PC-3 (cell line): ENCODE measurements around the gene RAB3B. TPM values are rescaled to one million over a fixed set of nuclear protein-coding genes. Genes with fewer than 3 reads are reported as not detected.
A peak's percentile ranks its signal among the peaks of the same experiment; 100 is the strongest.

ENCODE experiments used
- ATAC-seq: fragments of 200-7000 bp; cut with Tn5 transposase; 2 replicates; pipeline ENCODE4 v1.9.1; 2020; ENCODE audit warnings: mild to moderate bottlenecking, moderate library complexity
- BruUV-seq: library from RNA; stranded (reverse); fragments of 400-500 nt; replicated peaks from 2 replicates; lab custom pipeline; 2021; lab: Mats Ljungman, UMichigan
- CTCF ChIA-PET: fragments of 300-600 bp; sonication (Branson Sonifier 250); formaldehyde crosslinking; loops from one replicate; lab custom pipeline; 2022; ENCODE audit warnings: antibody characterized with exemption; lab: Charles Lee
- POLR2A ChIA-PET: fragments of 300-600 bp; sonication (Branson Sonifier 250); formaldehyde crosslinking; loops from one replicate; lab custom pipeline; 2022; ENCODE audit warnings: antibody characterized with exemption; ENCODE audit not compliant: unreplicated experiment; lab: Charles Lee
- DNase-seq: peaks from one replicate; pipeline ENCODE4 v3.0.0-alpha.2; 2015
- H2AFZ ChIP-seq: fragments of 300-600 bp; sonication (generic); 2 replicates; pipeline ENCODE4 v1.6.0; 2016; ENCODE audit warnings: antibody characterized with exemption, low read length
- H3F3A ChIP-seq: fragments of 300-600 bp; sonication (generic); one replicate; pipeline ENCODE4 v1.6.0; 2017; ENCODE audit warnings: antibody characterized with exemption, low read length, control low read depth, mild to moderate bottlenecking; ENCODE audit not compliant: unreplicated experiment
- H3K27ac ChIP-seq: fragments of 300-600 bp; sonication (generic); 2 replicates; pipeline ENCODE4 v1.5.1; 2016; ENCODE audit warnings: mild to moderate bottlenecking, low read length
- H3K27me3 ChIP-seq: fragments of 300-600 bp; sonication (generic); 2 replicates; pipeline ENCODE4 v1.6.1; 2016; ENCODE audit warnings: low read length, mixed read lengths
- H3K36me3 ChIP-seq: fragments of 300-600 bp; sonication (generic); 2 replicates; pipeline ENCODE4 v1.6.1; 2016; ENCODE audit warnings: low read depth, mixed run types, low read length, mixed read lengths
- H3K4me1 ChIP-seq: fragments of 300-600 bp; sonication (generic); 2 replicates; pipeline ENCODE4 v1.5.1; 2016; ENCODE audit warnings: low read length; ENCODE audit not compliant: insufficient read depth
- H3K4me2 ChIP-seq: fragments of 300-600 bp; sonication (generic); 2 replicates; pipeline ENCODE4 v1.6.0; 2016; ENCODE audit warnings: low read length
- H3K4me3 ChIP-seq: fragments of 300-600 bp; sonication (generic); 2 replicates; pipeline ENCODE4 v1.5.1; 2016; ENCODE audit warnings: mild to moderate bottlenecking, low read length, mixed read lengths
- H3K79me2 ChIP-seq: fragments of 300-600 bp; sonication (generic); 2 replicates; pipeline ENCODE4 v1.6.1; 2017; ENCODE audit warnings: low read length, mixed read lengths
- H3K9ac ChIP-seq: fragments of 300-600 bp; sonication (generic); 2 replicates; pipeline ENCODE4 v1.6.0; 2016; ENCODE audit warnings: mild to moderate bottlenecking, low read length
- H3K9me2 ChIP-seq: fragments of 300-600 bp; sonication (generic); replicated peaks from 2 replicates; pipeline ENCODE4 v1.6.1; 2016; ENCODE audit warnings: mixed run types, low read length, mixed read lengths
- H3K9me3 ChIP-seq: fragments of 300-600 bp; sonication (generic); 2 replicates; pipeline ENCODE4 v1.6.1; 2016; ENCODE audit warnings: low read length, mixed read lengths
- H4K20me1 ChIP-seq: fragments of 300-600 bp; sonication (generic); 2 replicates; pipeline ENCODE4 v1.6.1; 2016; ENCODE audit warnings: low read length, mixed read lengths
- EZH2 ChIP-seq: fragments of 300-600 bp; sonication (generic); IDR thresholded peaks from one replicate; pipeline ENCODE4 v1.6.1; 2017; ENCODE audit warnings: antibody characterized with exemption, mild to moderate bottlenecking, low read length; ENCODE audit not compliant: unreplicated experiment
- EZH2phosphoT487 ChIP-seq: fragments of 300-600 bp; sonication (generic); IDR thresholded peaks from 2 replicates; pipeline ENCODE4 v1.6.1; 2018; ENCODE audit warnings: mild to moderate bottlenecking, antibody characterized with exemption, low read length, borderline replicate concordance
- intact Hi-C: fragments of 100-400 bp; cut with micrococcal nuclease; formaldehyde crosslinking; loops from 2 replicates; pipeline ENCODE4 v1.9.0; 2023
- total RNA-seq: library from RNA; depleted of rRNA; stranded (reverse); fragments of >200 nt; gene quantifications from 2 replicates; pipeline ENCODE4 v1.2.3, GENCODE V29; 2014
- TF ChIP-seq, protein P1 (sequence below): fragments of 300-600 bp; sonication (generic); conservative IDR thresholded peaks from 2 replicates; pipeline ENCODE4 v1.5.1; 2017; ENCODE audit warnings: antibody characterized with exemption, low read depth, mild to moderate bottlenecking, low read length

Gene RAB3B
- total RNA-seq, 1 experiment from 2014 or later: 4.5 TPM

GRCh38 chr1:52003877-52004276 is 13.4 kb upstream of the RAB3B start:
- H4K20me1 ChIP-seq: no peaks in the 10 kb centered on the region
- no peak for ATAC-seq
- intact Hi-C loops: loop anchor here (5.0 to 10.0 kb wide), 2 partner anchors 47 to 189 kb away; no protein-coding TSS in a partner anchor
- no peak overlapping the region for H3K4me3 ChIP-seq
- no peaks in the 10 kb centered on the region for H3K9me2 ChIP-seq
- H3K9ac ChIP-seq: no peak overlapping the region
- no peaks in the 10 kb centered on the region for H3F3A ChIP-seq
- H3K36me3 ChIP-seq: no peaks in the 10 kb centered on the region
- BruUV-seq: no TSS peak
- no peak overlapping the region for H2AFZ ChIP-seq
- no peaks in the 10 kb centered on the region for H3K27me3 ChIP-seq
- H3K27ac ChIP-seq: no peak overlapping the region
- no peaks in the 10 kb centered on the region for H3K4me1 ChIP-seq
- ChIA-PET POLR2A (no interaction called here), CTCF (no interaction called here)
- H3K79me2 ChIP-seq: no peaks in the 10 kb centered on the region
- H3K4me2 ChIP-seq: no peak overlapping the region
- DNase-seq: no peak
- TF ChIP-seq, protein P1, sequence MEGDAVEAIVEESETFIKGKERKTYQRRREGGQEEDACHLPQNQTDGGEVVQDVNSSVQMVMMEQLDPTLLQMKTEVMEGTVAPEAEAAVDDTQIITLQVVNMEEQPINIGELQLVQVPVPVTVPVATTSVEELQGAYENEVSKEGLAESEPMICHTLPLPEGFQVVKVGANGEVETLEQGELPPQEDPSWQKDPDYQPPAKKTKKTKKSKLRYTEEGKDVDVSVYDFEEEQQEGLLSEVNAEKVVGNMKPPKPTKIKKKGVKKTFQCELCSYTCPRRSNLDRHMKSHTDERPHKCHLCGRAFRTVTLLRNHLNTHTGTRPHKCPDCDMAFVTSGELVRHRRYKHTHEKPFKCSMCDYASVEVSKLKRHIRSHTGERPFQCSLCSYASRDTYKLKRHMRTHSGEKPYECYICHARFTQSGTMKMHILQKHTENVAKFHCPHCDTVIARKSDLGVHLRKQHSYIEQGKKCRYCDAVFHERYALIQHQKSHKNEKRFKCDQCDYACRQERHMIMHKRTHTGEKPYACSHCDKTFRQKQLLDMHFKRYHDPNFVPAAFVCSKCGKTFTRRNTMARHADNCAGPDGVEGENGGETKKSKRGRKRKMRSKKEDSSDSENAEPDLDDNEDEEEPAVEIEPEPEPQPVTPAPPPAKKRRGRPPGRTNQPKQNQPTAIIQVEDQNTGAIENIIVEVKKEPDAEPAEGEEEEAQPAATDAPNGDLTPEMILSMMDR: no peak
- TF ChIP-seq EZH2: no peak
- no peak for TF ChIP-seq EZH2phosphoT487
- no peaks in the 10 kb centered on the region for H3K9me3 ChIP-seq

DNA sequence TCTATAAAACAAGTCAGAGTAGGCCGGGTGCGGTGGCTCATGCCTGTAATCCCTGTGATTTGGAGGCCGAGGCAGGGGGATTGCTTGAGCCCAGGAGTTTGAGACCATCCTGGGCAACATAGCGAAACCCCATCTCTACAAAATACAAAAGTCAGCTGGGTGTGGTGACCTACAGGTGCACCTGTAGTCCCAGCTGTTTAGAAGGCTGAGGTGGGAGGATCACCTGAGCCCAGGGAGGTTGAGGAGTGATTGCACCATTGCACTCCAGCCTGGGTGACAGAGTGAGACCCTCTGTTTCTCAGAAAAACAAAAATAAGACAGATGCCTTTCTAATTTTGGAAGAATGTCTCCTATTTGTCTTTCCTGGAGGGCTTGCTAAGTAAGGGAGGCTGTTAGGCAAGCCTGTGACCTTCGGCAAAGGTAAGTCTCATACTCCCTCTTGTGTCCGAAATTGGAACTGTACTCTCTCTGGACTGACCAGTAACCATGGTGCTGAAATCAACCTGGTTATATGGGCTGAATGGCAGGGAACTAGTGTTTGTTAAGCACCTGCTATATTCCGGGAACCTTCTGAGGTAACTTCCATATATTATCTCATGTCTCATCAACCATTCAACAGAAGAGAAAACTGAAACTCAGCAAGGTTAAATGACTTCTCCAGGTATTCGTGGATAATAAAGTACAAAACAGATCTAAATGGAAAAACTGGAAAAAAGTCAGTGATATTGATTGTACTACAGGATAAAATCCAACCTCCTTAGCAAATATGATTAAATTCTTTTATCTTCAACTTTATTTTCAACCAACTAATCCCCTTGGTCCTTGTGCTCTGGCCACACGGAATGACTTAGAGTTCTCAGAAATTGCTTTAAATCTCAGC is 11.8 kb upstream of the RAB3B start:
- Histone ChIP-seq H3F3A (no peaks in the 10 kb centered on the region), H4K20me1 (no peaks in the 10 kb centered on the region), H3K9me2 (no peaks in the 10 kb centered on the region), H3K4me2 (no peak overlapping the region), H3K27ac (no peak overlapping the region), H3K9me3 (no peaks in the 10 kb centered on the region), H3K4me3 (no peak overlapping the region), H3K4me1 (no peaks in the 10 kb centered on the region), H3K79me2 (no peaks in the 10 kb centered on the region), H3K27me3 (no peaks in the 10 kb centered on the region), H2AFZ (no peak overlapping the region), H3K36me3 (no peaks in the 10 kb centered on the region), H3K9ac (no peak overlapping the region)
- ATAC-seq (peak; percentile 99), DNase-seq (peak; percentile 98)
- ChIA-PET CTCF (interaction anchor here (0.5 kb wide), 1 partner anchor 865 kb away, joined by 4 read pairs; no protein-coding TSS in a partner anchor), POLR2A (no interaction called here)
- intact Hi-C loops: loop anchor here (1.0 to 10.0 kb wide), 3 partner anchors 45 to 187 kb away; no protein-coding TSS in a partner anchor
- TF ChIP-seq EZH2phosphoT487 (no peak), EZH2 (no peak)
- TF ChIP-seq, protein P1: peak; percentile 95
- no TSS peak for BruUV-seq

DNA sequence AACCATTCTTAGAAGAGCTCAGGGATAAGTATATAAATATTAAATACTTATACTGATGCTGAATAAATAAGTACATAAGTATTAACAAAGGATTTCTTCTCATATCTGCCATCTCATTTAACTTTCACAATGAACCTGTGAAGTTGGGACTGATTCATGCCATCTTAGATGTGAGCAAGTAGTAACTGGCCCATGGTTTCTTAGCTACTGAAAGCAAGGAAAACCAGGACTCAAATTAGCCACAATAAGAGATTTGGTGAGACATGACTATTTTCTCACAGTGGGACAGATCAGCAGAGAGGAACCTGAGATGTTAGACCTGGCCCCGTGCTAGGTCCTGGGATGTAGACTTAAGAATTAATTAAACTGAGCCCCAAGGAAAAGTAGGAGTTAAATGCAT is 8.2 kb upstream of the RAB3B start:
- no peaks in the 10 kb centered on the region for H3K27me3 ChIP-seq
- H3F3A ChIP-seq: no peaks in the 10 kb centered on the region
- no peak for DNase-seq
- no peak overlapping the region for H3K4me2 ChIP-seq
- no peaks in the 10 kb centered on the region for H4K20me1 ChIP-seq
- H3K4me3 ChIP-seq: no peak overlapping the region
- no TSS peak for BruUV-seq
- no peak overlapping the region for H3K9ac ChIP-seq
- H3K36me3 ChIP-seq: no peaks in the 10 kb centered on the region
- ChIA-PET POLR2A (no interaction called here), CTCF (interaction anchor here (0.6 kb wide), 1 partner anchor 8 kb away, joined by 21 read pairs; the partner anchor contains the start of gene RAB3B)
- ATAC-seq: no peak
- H3K9me2 ChIP-seq: no peaks in the 10 kb centered on the region
- no peaks in the 10 kb centered on the region for H3K4me1 ChIP-seq
- H3K79me2 ChIP-seq: no peaks in the 10 kb centered on the region
- H3K27ac ChIP-seq: no peak overlapping the region
- no peak overlapping the region for H2AFZ ChIP-seq
- intact Hi-C loops: no loop called here
- TF ChIP-seq, protein P1: no peak
- TF ChIP-seq EZH2phosphoT487 (no peak), EZH2 (no peak)
- no peaks in the 10 kb centered on the region for H3K9me3 ChIP-seq
